Panc1 (cell line): ENCODE data around the gene KIAA1217. TPM values are rescaled to one million over a fixed set of nuclear protein-coding genes. Genes with fewer than 3 reads are reported as not detected.

Experiments
- ATAC-seq: fragments of 200-7000 bp; cut with Tn5 transposase; 2 replicates; pipeline ENCODE4 v1.9.1; 2020; ENCODE audit warnings: mild to moderate bottlenecking, moderate library complexity
- BruUV-seq: library from RNA; stranded (reverse); fragments of 400-500 nt; replicated peaks from 2 replicates; lab custom pipeline; 2021; lab: Mats Ljungman, UMichigan
- CTCF ChIA-PET: fragments of 300-600 bp; sonication (Branson Sonifier 250); formaldehyde crosslinking; loops from one replicate; lab custom pipeline; 2022; ENCODE audit warnings: antibody characterized with exemption; lab: Charles Lee
- POLR2A ChIA-PET: fragments of 300-600 bp; sonication (Branson Sonifier 250); formaldehyde crosslinking; loops from one replicate; lab custom pipeline; 2022; ENCODE audit warnings: antibody characterized with exemption; lab: Charles Lee
- DNase-seq: peaks from one replicate; pipeline ENCODE4 v3.0.0-alpha.2; 2010; ENCODE audit warnings: low read depth, low spot score
- H3K27ac ChIP-seq: 2 replicates; pipeline ENCODE4 v1.5.1; 2011; ENCODE audit warnings: mild to moderate bottlenecking, low read length, inconsistent platforms
- H3K27me3 ChIP-seq: fragments of 200-500 bp; sonication (Bioruptor generic); 2 replicates; pipeline ENCODE4 v1.6.0; 2014; ENCODE audit warnings: low read length, inconsistent platforms; ENCODE audit not compliant: control insufficient read depth, insufficient read depth
- H3K36me3 ChIP-seq: fragments of 200-500 bp; sonication (Bioruptor generic); 2 replicates; pipeline ENCODE4 v1.5.1; 2014; ENCODE audit warnings: inconsistent platforms, mild to moderate bottlenecking, low read length, moderate library complexity; ENCODE audit not compliant: control insufficient read depth, insufficient read depth
- H3K4me1 ChIP-seq: 2 replicates; pipeline ENCODE4 v1.5.1; 2011; ENCODE audit warnings: inconsistent platforms, mild to moderate bottlenecking, low read length, moderate library complexity; ENCODE audit not compliant: control insufficient read depth, insufficient read depth
- H3K4me3 ChIP-seq, 2 experiments: 2 replicates each; pipeline ENCODE4 v1.5.1; 2011 to 2012; ENCODE audit warnings: low read depth in 2 of 2, low read length in 2 of 2, mild to moderate bottlenecking in 2 of 2, inconsistent platforms in 1 of 2, moderate library complexity in 1 of 2
- H3K9me3 ChIP-seq: fragments of 200-500 bp; sonication (Bioruptor generic); 2 replicates; pipeline ENCODE4 v1.5.1; 2014; ENCODE audit warnings: low read depth, mild to moderate bottlenecking, inconsistent platforms, low read length, moderate library complexity; ENCODE audit not compliant: control insufficient read depth, insufficient read depth
- CTCF ChIP-seq: fragments of 450-650 bp; IDR thresholded peaks from 2 replicates; pipeline ENCODE4 v1.5.1; 2017; ENCODE audit warnings: mild to moderate bottlenecking
- POLR2AphosphoS5 ChIP-seq: IDR thresholded peaks from 2 replicates; pipeline ENCODE4 v1.6.1; 2012; ENCODE audit warnings: mild to moderate bottlenecking, low read depth, low read length, moderate library complexity
- SIN3A ChIP-seq: IDR thresholded peaks from 2 replicates; pipeline ENCODE4 v1.6.1; 2012; ENCODE audit warnings: low read depth, mild to moderate bottlenecking, low read length, moderate library complexity, borderline replicate concordance; ENCODE audit not compliant: insufficient read depth
- TCF7L2 ChIP-seq: IDR thresholded peaks from 2 replicates; pipeline ENCODE4 v1.6.1; 2011; ENCODE audit warnings: mild to moderate bottlenecking, low read depth, low read length, inconsistent platforms
- in situ Hi-C: cut with HindIII; loops from 2 replicates; pipeline ENCODE4 v1.10.0; 2016; ENCODE audit warnings: low sequenced_read_pairs, low pct_unique_long_range_greater_than_20kb
- intact Hi-C: fragments of 100-400 bp; cut with micrococcal nuclease; formaldehyde crosslinking; loops from one replicate; pipeline ENCODE4 v1.10.0; 2022; ENCODE audit not compliant: unreplicated experiment
- total RNA-seq: library from RNA; stranded (reverse); gene quantifications from one replicate; pipeline ENCODE4 v1.2.1, GENCODE V29; 2021; ENCODE audit not compliant: unreplicated experiment
- TF ChIP-seq, protein P1 (sequence below), 2 experiments: IDR thresholded peaks; 2 replicates each; pipeline ENCODE4 v1.6.1; 2011 to 2012; ENCODE audit warnings: low read depth in 2 of 2, control low read depth in 1 of 2, low read length in 1 of 2, mild to moderate bottlenecking in 1 of 2, moderate library complexity in 1 of 2; ENCODE audit not compliant: insufficient read depth in 1 of 2

Gene KIAA1217
- total RNA-seq, 1 experiment from 2014 or later = 11.6 TPM

DNA sequence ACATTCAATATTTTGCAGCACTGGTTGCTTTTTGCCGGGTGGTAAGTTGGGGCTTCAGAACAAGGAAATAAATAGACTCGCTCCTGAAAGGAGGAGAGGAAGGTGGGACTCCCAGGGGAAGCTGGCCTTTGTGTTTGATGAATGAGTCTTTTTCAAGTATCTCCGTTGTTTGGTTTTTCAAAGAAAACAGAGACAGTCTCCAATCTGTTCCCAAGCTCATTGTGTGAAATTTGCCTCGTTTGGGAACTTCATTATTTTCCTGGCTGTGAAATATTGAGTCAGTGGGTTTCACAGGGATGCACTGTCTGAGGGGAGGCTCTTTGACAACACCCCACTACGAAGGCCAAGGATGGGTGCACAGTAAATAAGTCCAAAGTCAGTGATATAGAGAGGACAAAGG, 38.7 kb upstream of the KIAA1217 start:
- no peak for DNase-seq
- Histone ChIP-seq H3K9me3 (no peaks in the 10 kb centered on the region), H3K4me3 (no peak overlapping the region), H3K27ac (no peak overlapping the region), H3K4me1 (no peaks in the 10 kb centered on the region), H3K27me3 (no peaks in the 10 kb centered on the region), H3K36me3 (no peaks in the 10 kb centered on the region)
- ChIA-PET POLR2A (no interaction called here), CTCF (no interaction called here)
- no peak for ATAC-seq
- intact Hi-C loops (no loop called here), in situ Hi-C loops (no loop called here)
- no peak for TF ChIP-seq POLR2AphosphoS5
- BruUV-seq = no TSS peak

DNA sequence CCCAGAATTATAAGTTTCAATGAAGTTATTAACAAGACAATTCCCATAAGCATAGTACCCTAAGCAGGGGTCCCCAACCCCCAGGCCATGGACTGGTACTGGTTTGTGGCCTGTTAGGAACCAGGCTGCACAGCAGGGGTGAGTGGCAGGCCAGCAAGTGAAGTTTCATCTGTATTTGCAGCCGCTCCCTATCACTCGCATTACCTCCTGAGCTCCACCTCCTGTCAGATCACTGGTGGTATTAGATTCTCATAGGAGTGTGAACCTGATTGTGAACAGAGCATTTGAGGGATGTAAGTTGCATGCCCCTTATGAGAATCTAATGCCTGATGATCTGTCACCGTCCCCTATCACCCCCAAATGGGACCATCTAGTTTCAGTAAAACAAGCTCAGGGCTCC, 36.0 kb upstream of the KIAA1217 start:
- no TSS peak for BruUV-seq
- Histone ChIP-seq H3K4me3 (no peak overlapping the region), H3K9me3 (no peaks in the 10 kb centered on the region), H3K27ac (no peak overlapping the region), H3K36me3 (no peaks in the 10 kb centered on the region), H3K27me3 (no peaks in the 10 kb centered on the region), H3K4me1 (no peaks in the 10 kb centered on the region)
- CTCF ChIA-PET = no interaction called here
- ATAC-seq (no peak), DNase-seq (no peak)
- TF ChIP-seq POLR2AphosphoS5 = no peak
- TF ChIP-seq SIN3A = no peak
- TF ChIP-seq CTCF = no peak
- TF ChIP-seq, protein P1, sequence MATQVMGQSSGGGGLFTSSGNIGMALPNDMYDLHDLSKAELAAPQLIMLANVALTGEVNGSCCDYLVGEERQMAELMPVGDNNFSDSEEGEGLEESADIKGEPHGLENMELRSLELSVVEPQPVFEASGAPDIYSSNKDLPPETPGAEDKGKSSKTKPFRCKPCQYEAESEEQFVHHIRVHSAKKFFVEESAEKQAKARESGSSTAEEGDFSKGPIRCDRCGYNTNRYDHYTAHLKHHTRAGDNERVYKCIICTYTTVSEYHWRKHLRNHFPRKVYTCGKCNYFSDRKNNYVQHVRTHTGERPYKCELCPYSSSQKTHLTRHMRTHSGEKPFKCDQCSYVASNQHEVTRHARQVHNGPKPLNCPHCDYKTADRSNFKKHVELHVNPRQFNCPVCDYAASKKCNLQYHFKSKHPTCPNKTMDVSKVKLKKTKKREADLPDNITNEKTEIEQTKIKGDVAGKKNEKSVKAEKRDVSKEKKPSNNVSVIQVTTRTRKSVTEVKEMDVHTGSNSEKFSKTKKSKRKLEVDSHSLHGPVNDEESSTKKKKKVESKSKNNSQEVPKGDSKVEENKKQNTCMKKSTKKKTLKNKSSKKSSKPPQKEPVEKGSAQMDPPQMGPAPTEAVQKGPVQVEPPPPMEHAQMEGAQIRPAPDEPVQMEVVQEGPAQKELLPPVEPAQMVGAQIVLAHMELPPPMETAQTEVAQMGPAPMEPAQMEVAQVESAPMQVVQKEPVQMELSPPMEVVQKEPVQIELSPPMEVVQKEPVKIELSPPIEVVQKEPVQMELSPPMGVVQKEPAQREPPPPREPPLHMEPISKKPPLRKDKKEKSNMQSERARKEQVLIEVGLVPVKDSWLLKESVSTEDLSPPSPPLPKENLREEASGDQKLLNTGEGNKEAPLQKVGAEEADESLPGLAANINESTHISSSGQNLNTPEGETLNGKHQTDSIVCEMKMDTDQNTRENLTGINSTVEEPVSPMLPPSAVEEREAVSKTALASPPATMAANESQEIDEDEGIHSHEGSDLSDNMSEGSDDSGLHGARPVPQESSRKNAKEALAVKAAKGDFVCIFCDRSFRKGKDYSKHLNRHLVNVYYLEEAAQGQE (IDR thresholded peaks at IDR 0.05; ENCODE audit: insufficient read depth in 1 of 2, low read depth in 2 of 2, low read length in 1 of 2) = no peak
- TF ChIP-seq TCF7L2 = no peak
- POLR2A ChIA-PET = no interaction called here
- intact Hi-C loops = no loop called here
- in situ Hi-C loops = no loop called here

DNA sequence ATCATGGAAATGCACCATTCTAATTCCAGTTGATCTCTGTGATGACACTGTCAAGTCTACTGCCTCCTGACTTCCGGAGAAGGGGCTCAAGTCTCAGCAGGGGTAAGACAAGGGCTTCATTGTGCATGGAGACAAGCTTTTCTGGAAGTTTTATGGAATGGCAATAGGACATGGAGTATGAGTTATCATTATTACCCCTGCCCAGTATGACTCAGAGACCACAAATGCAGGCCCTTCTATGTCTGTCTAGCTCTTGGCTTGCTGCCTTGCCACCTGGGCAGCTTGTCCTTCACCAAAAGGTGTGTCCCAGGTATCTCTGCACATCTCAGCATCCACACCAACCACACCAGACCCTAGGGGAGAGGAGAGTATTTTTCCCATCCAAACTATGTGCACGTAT, 34.9 kb upstream of the KIAA1217 start:
- H3K27me3 ChIP-seq = no peaks in the 10 kb centered on the region
- H3K36me3 ChIP-seq = no peaks in the 10 kb centered on the region
- DNase-seq = no peak
- ATAC-seq = no peak
- no peak overlapping the region for H3K27ac ChIP-seq
- TF ChIP-seq SIN3A (no peak), TCF7L2 (no peak), CTCF (no peak), POLR2AphosphoS5 (no peak)
- TF ChIP-seq, protein P1 (IDR thresholded peaks at IDR 0.05; ENCODE audit: insufficient read depth in 1 of 2, low read depth in 2 of 2, low read length in 1 of 2) = no peak
- no peaks in the 10 kb centered on the region for H3K9me3 ChIP-seq
- H3K4me3 ChIP-seq = no peak overlapping the region
- ChIA-PET CTCF (no interaction called here), POLR2A (no interaction called here)
- intact Hi-C loops = no loop called here
- H3K4me1 ChIP-seq = no peaks in the 10 kb centered on the region
- in situ Hi-C loops = no loop called here
- BruUV-seq = no TSS peak
